ENCODE measurements around the gene DEUP1. TPM values are rescaled to one million over a fixed set of nuclear protein-coding genes. Genes with fewer than 3 reads are reported as not detected.
"Not testable (repeated sequence)": the region's sequence is repeated elsewhere in the genome, so short reads cannot be mapped to it uniquely, and the experiment has no call there.

The DEUP1 gene
- total RNA-seq, 1 experiment from 2014 or later: not detected

GRCh38 chr11:93458286-93458685 lies 127.7 kb downstream of the DEUP1 start:
- Histone ChIP-seq H3K79me2 (ENCODE audit: insufficient read depth, low read length) (no peaks in the 10 kb centered on the region), H2AFZ (ENCODE audit: low read depth, low read length, poor library complexity, severe bottlenecking) (no peak overlapping the region), H3K27ac (ENCODE audit: low read depth, low read length) (no peak overlapping the region), H4K20me1 (ENCODE audit: insufficient read depth) (no peaks in the 10 kb centered on the region), H3K4me2 (ENCODE audit: low read length) (no peak overlapping the region), H3K36me3 (ENCODE audit: control insufficient read depth in 1 of 2, insufficient read depth in 2 of 2, low read length in 2 of 2) (no peaks in the 10 kb centered on the region), H3K9ac (ENCODE audit: low read length) (no peak overlapping the region), H3K27me3 (ENCODE audit: insufficient read depth, low read length) (no peaks in the 10 kb centered on the region), H3K9me3 (ENCODE audit: control insufficient read depth in 1 of 2, insufficient read depth in 1 of 2, low read depth in 1 of 2, low read length in 2 of 2) (no peaks in the 10 kb centered on the region), H3K4me3 (replicated peaks in 1 of 2; ENCODE audit: low read depth in 1 of 2, low read length in 2 of 2) (no peak overlapping the region), H3K4me1 (ENCODE audit: control insufficient read depth in 1 of 2, insufficient read depth in 2 of 2, low read length in 2 of 2) (no peaks in the 10 kb centered on the region), H3K9me2 (ENCODE audit: insufficient read depth) (no peaks in the 10 kb centered on the region)
- intact Hi-C loops (cut with micrococcal nuclease): no loop called here
- no TSS peak for BruUV-seq (replicated peaks)
- CTCF ChIA-PET: no interaction called here
- TF ChIP-seq EGR1 (IDR thresholded peaks at IDR 0.05; ENCODE audit: low read depth): no peak
- no peak for TF ChIP-seq FOSL1 (IDR thresholded peaks at IDR 0.05; ENCODE audit: low read depth)
- TF ChIP-seq ZFX (IDR thresholded peaks at IDR 0.05): no peak
- TF ChIP-seq POLR2AphosphoS5 (IDR thresholded peaks at IDR 0.05; ENCODE audit: low read depth, low read length): no peak
- POLR2A ChIA-PET: no interaction called here
- DNase-seq (ENCODE audit: low read depth, low spot score) (no peak), ATAC-seq (no peak)
- RAD21 ChIA-PET (ENCODE audit: low non-redundant PET in 1 of 2, low total read pairs in 2 of 2, uncharacterized antibody in 2 of 2, unreplicated experiment in 2 of 2): no interaction called here

- H3K36me3 ChIP-seq (ENCODE audit: control insufficient read depth in 1 of 2, insufficient read depth in 2 of 2, low read length in 2 of 2); H3K79me2 ChIP-seq (ENCODE audit: insufficient read depth, low read length); H2AFZ ChIP-seq (ENCODE audit: low read depth, low read length, poor library complexity, severe bottlenecking); CTCF ChIA-PET; POLR2A ChIA-PET; intact Hi-C loops (cut with micrococcal nuclease); BruUV-seq (replicated peaks); H3K9me3 ChIP-seq (ENCODE audit: control insufficient read depth in 1 of 2, insufficient read depth in 1 of 2, low read depth in 1 of 2, low read length in 2 of 2); H3K4me1 ChIP-seq (ENCODE audit: control insufficient read depth in 1 of 2, insufficient read depth in 2 of 2, low read length in 2 of 2); RAD21 ChIA-PET (ENCODE audit: low non-redundant PET in 1 of 2, low total read pairs in 2 of 2, uncharacterized antibody in 2 of 2, unreplicated experiment in 2 of 2); H3K27me3 ChIP-seq (ENCODE audit: insufficient read depth, low read length); H3K9me2 ChIP-seq (ENCODE audit: insufficient read depth); H3K4me2 ChIP-seq (ENCODE audit: low read length); ATAC-seq; H3K9ac ChIP-seq (ENCODE audit: low read length); H3K4me3 ChIP-seq (replicated peaks in 1 of 2; ENCODE audit: low read depth in 1 of 2, low read length in 2 of 2); H4K20me1 ChIP-seq (ENCODE audit: insufficient read depth); H3K27ac ChIP-seq (ENCODE audit: low read depth, low read length); DNase-seq (ENCODE audit: low read depth, low spot score): not testable (repeated sequence)
These were observed 133.1 kb downstream of the DEUP1 start for GRCh38 chr11:93463666-93464065.
